ENCODE results near the gene ENTREP1.

ENTREP1 gene

DNA sequence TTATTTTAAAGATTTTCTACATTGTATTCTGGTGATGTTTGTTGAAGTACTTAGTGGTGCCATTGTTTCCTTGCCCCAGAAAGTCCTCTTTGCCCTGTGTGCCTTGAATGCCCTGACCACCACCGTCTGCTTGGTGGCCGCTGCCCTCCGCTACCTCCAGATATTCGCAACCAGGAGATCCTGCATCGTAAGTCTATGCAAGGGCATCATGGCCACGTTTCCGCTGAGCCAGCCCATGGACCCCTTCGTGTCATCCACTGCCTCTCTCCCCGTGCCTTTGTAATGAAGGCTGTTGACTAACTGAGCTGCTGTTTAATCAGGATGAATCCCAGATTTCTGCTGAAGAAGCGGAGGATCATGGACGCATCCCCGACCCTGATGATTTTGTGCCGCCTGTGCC is 52.3 kb downstream of the ENTREP1 start:
- no peaks in the 10 kb centered on the region for H3K27me3 ChIP-seq (replicated peaks)
- H3K36me3 ChIP-seq (replicated peaks): no peaks in the 10 kb centered on the region
- in situ Hi-C loops (cut with HindIII; ENCODE audit: low pct_ligation_motif_present, low sequenced_read_pairs): no loop called here
- DNase-seq: no peak
- no peak overlapping the region for H3K27ac ChIP-seq
- TF ChIP-seq, protein P1, sequence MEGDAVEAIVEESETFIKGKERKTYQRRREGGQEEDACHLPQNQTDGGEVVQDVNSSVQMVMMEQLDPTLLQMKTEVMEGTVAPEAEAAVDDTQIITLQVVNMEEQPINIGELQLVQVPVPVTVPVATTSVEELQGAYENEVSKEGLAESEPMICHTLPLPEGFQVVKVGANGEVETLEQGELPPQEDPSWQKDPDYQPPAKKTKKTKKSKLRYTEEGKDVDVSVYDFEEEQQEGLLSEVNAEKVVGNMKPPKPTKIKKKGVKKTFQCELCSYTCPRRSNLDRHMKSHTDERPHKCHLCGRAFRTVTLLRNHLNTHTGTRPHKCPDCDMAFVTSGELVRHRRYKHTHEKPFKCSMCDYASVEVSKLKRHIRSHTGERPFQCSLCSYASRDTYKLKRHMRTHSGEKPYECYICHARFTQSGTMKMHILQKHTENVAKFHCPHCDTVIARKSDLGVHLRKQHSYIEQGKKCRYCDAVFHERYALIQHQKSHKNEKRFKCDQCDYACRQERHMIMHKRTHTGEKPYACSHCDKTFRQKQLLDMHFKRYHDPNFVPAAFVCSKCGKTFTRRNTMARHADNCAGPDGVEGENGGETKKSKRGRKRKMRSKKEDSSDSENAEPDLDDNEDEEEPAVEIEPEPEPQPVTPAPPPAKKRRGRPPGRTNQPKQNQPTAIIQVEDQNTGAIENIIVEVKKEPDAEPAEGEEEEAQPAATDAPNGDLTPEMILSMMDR (IDR thresholded peaks at IDR 0.05; ENCODE audit: low read depth, low read length, missing control alignments): no peak
- H3K4me3 ChIP-seq (ENCODE audit: low read depth, low read length): no peak overlapping the region

DNA sequence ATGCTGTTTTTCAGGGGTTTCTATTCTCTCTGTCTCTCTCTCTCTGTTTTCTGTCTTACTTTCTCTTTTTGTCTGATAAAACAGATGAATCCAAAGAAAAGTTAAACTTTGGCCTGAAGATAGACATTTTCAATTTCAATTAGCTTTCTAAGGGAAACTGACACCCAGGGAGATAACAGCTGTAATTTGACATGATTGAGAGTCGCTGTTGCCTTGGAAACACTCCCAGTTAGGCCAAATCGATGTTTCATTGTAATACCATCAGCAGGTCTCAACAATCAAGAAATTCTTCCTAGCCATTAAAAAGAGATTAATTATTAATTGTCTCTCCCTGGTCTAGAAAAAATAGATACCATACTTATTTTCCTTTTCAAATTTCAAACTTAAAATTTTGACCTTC is 53.0 kb downstream of the ENTREP1 start:
- Histone ChIP-seq H3K27ac (no peak overlapping the region), H3K4me3 (ENCODE audit: low read depth, low read length) (no peak overlapping the region), H3K27me3 (replicated peaks) (no peaks in the 10 kb centered on the region), H3K36me3 (replicated peaks) (no peaks in the 10 kb centered on the region)
- in situ Hi-C loops (cut with HindIII; ENCODE audit: low pct_ligation_motif_present, low sequenced_read_pairs): no loop called here
- no peak for DNase-seq
- TF ChIP-seq, protein P1 (IDR thresholded peaks at IDR 0.05; ENCODE audit: low read depth, low read length, missing control alignments): no peak

DNA sequence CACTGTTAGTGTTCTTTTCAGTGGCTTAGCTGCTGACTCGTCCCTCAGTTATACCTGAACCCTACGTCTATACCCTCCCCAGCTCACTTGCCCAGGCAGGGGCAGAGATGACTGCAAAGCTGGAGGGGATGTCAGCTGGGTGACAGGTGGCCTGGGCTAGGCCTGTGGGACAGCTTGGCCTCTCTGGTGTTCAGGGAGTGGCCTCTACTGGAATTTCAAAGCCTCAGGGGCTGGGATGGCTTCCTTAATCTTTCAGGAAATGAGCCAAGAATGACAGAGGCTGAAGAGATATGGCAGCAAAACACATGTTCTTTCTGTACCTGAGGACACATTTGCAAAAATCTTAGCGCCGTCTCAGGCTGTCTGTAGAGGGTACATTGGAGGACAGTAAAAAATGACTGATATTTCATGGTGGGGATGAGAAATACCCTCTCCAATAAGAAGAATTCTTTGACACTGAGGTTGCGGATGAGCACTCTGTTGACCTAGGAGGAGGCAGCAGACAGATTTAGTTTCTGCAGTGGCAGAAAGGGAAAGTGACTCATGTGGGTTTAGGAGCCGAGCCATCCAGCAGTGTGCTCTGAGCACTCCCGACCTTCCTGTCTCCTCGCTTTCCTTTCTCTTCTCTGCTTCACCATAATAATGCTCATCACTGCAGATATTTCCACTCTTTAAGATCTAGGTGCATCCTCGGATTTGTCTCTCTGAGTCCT is 54.4 kb downstream of the ENTREP1 start:
- Histone ChIP-seq H3K36me3 (replicated peaks) (no peaks in the 10 kb centered on the region), H3K27ac (no peak overlapping the region), H3K27me3 (replicated peaks) (no peaks in the 10 kb centered on the region), H3K4me3 (ENCODE audit: low read depth, low read length) (no peak overlapping the region)
- in situ Hi-C loops (cut with HindIII; ENCODE audit: low pct_ligation_motif_present, low sequenced_read_pairs): no loop called here
- TF ChIP-seq, protein P1 (IDR thresholded peaks at IDR 0.05; ENCODE audit: low read depth, low read length, missing control alignments): no peak
- DNase-seq: peak; percentile 64

DNA sequence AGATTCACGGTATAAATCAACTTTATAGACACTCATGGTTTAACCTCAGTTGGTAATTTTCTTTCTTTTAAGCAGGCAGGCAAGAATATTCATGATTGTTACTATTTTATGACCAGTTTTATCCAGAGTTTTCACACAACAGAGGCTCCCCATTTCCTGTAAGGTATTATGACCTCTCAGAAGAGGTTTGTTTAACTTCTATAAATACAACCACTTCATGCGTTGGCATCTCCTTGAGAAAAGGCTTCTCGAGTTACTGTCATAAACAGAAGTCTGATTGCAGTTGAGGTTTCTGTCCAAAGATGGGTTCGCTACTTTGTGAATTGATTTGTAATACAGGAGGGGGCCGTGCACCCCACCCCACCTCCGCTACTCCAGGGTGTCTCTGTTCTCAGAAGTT is 55.3 kb downstream of the ENTREP1 start:
- no peaks in the 10 kb centered on the region for H3K27me3 ChIP-seq (replicated peaks)
- H3K27ac ChIP-seq: no peak overlapping the region
- TF ChIP-seq, protein P1 (IDR thresholded peaks at IDR 0.05; ENCODE audit: low read depth, low read length, missing control alignments): no peak
- no peak for DNase-seq
- no peaks in the 10 kb centered on the region for H3K36me3 ChIP-seq (replicated peaks)
- in situ Hi-C loops (cut with HindIII; ENCODE audit: low pct_ligation_motif_present, low sequenced_read_pairs): no loop called here
- no peak overlapping the region for H3K4me3 ChIP-seq (ENCODE audit: low read depth, low read length)

DNA sequence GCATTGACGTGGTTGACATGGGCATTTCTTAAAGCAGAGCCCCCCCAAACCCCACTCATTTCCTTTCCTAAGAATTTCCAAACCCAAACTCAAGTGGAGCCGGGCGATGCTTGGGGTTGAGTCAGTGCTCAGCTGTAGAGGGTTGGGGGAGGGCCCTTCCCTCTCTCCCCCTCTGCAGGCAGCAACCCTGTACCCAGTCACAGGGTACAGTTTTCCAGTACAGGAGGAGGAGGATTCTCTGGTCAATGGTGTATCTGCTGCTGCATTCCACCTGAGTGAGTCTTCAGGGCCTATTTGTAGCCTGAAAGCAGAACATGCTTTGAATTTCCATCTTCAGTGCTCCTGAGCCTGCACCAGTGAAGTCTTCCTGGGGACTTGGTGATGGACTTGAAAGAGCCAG is 55.8 kb downstream of the ENTREP1 start:
- peak; percentile 44 for DNase-seq
- H3K36me3 ChIP-seq (replicated peaks): no peaks in the 10 kb centered on the region
- H3K27me3 ChIP-seq (replicated peaks): no peaks in the 10 kb centered on the region
- TF ChIP-seq, protein P1 (IDR thresholded peaks at IDR 0.05; ENCODE audit: low read depth, low read length, missing control alignments): no peak
- in situ Hi-C loops (cut with HindIII; ENCODE audit: low pct_ligation_motif_present, low sequenced_read_pairs): no loop called here
- H3K4me3 ChIP-seq (ENCODE audit: low read depth, low read length): no peak overlapping the region
- H3K27ac ChIP-seq: no peak overlapping the region

DNA sequence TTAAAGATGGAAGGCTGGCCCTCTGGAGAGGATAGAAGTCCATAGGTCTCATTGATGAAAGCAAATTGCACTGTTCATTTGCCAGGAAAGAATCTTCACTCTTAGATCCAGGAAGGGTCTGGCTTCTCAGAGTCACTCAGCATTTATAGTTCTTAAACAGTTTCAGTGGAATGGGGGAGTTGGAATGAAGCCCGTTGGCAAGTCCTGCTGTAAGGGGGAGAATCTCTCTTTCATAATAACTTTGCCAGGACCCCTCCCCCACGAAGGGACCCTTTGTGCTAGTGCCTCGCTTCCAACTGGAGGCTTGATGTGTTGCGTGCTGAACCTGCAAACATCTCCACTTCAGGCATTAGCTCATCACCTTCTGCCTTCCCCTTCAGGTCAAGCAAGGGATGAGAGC is 57.1 kb downstream of the ENTREP1 start:
- DNase-seq: no peak
- H3K27me3 ChIP-seq (replicated peaks): no peaks in the 10 kb centered on the region
- H3K36me3 ChIP-seq (replicated peaks): no peaks in the 10 kb centered on the region
- TF ChIP-seq, protein P1 (IDR thresholded peaks at IDR 0.05; ENCODE audit: low read depth, low read length, missing control alignments): no peak
- in situ Hi-C loops (cut with HindIII; ENCODE audit: low pct_ligation_motif_present, low sequenced_read_pairs): no loop called here
- H3K27ac ChIP-seq: no peak overlapping the region
- H3K4me3 ChIP-seq (ENCODE audit: low read depth, low read length): no peak overlapping the region
